ENCODE measurements around the gene USH1C. TPM values are rescaled to one million over a fixed set of nuclear protein-coding genes. Genes with fewer than 3 reads are reported as not detected.

USH1C gene
- total and polyA plus RNA-seq, 12 donors = 0.22 to 1.9 (median 0.97) TPM; not detected in 9

DNA sequence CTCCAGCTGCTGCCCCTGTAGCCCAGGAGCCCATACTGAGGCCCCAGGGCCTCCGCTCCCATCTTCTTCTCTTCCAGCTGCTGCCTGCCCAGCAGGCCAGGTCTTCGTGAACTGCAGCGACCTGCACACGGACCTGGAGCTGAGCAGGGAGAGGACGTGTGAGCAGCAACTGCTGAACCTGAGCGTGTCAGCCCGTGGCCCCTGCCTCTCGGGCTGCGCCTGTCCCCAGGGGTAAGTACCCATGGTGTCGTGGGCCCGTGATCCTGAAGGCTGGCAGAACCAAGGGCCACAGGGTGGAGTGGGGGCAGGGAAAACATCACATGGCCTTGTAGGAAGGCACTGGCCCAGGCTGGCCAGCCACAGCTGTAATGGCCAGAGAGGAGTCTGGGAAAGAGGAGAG, 34.1 kb upstream of the USH1C start:
- H3K27ac ChIP-seq = no peak overlapping the region
- peaks cover 0 to 3% (median 0%) of the 10 kb centered on the region in 7 donors for H3K27me3 ChIP-seq
- ATAC-seq (peak in 1 of 8 donors; percentile 13), DNase-seq (no peak)
- H3K4me1 ChIP-seq = no peaks in the 10 kb centered on the region
- 90 to 96% methylated on average over 11 of the region's 11 CpGs for WGBS, 2 donors
- peaks cover 0 to 9% (median 0%) of the 10 kb centered on the region in 11 donors for H3K9me3 ChIP-seq
- intact Hi-C loops (cut with DNase I) = no loop called here
- no peak for TF ChIP-seq CTCF (IDR thresholded peaks at IDR 0.05)
- no peaks in the 10 kb centered on the region for H3K36me3 ChIP-seq
- no peak overlapping the region for H3K4me3 ChIP-seq

DNA sequence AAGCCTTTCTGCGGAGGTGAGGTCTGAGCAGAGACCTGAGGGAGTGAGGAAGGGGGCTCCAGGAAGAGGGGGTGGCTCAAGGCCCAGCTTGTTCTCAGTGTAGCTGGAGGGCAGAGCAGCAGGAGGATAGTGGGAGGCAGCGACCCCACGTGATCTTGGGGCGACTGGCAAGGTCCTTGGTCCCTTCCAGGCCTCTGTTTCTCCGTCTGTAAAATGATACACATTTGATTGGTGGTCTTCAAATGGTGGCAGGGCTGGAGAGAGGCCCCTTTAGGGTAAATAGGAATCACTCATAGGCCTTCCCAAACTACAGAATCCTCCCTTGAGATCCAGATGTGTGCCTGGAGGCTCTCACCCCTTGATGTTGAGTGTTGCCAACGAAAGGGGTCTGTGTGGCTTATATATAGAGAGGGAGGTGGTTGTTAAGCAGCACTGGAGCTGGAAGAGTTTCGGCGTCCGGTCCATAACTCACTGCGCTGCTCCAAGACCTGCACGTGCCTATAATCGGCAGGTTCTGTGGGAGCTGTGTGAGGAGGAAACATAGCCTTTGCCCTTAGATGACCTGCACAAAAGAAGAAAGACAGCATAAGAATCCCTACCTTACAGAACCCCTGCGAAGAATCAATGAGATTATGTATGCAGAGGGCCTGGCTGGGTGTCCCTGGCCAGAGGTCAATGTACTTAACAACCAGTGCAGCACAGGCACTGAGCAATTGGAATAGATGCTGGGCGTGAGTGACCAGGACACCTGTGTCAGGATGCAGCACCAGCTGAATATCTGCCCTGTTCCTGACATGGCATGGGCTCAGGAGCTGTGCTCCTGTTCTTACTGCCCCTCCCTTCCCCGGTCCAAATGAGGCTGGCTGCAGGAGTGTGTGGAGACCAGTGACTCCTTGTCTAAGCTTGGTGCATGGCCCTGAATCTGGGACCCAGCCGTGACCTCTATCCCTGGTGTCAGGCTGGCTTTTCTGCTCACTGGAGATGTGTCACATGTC, 31.5 kb upstream of the USH1C start:
- no peak for TF ChIP-seq CTCF (IDR thresholded peaks at IDR 0.05)
- DNase-seq (no peak), ATAC-seq (no peak)
- H3K27ac ChIP-seq = no peak overlapping the region
- no peaks in the 10 kb centered on the region for H3K36me3 ChIP-seq
- WGBS, 2 donors = 85 to 91% methylated on average over 16 of the region's 16 CpGs
- intact Hi-C loops (cut with DNase I) = no loop called here
- H3K4me3 ChIP-seq = no peak overlapping the region
- H3K4me1 ChIP-seq = no peaks in the 10 kb centered on the region
- no peaks in the 10 kb centered on the region for H3K9me3 ChIP-seq
- peaks cover 0 to 3% (median 0%) of the 10 kb centered on the region in 7 donors for H3K27me3 ChIP-seq

GRCh38 chr11:17574141-17575091, 30.2 kb upstream of the USH1C start:
- ATAC-seq (no peak), DNase-seq (no peak)
- intact Hi-C loops (cut with DNase I) = no loop called here
- no peaks in the 10 kb centered on the region for H3K9me3 ChIP-seq
- H3K36me3 ChIP-seq = no peaks in the 10 kb centered on the region
- H3K4me3 ChIP-seq = no peak overlapping the region
- no peaks in the 10 kb centered on the region for H3K4me1 ChIP-seq
- H3K27me3 ChIP-seq = peaks cover 0 to 3% (median 0%) of the 10 kb centered on the region in 7 donors
- no peak for TF ChIP-seq CTCF (IDR thresholded peaks at IDR 0.05)
- 90 to 92% methylated on average over 9 of the region's 9 CpGs for whole genome bisulfite sequencing, 2 donors
- H3K27ac ChIP-seq = no peak overlapping the region

DNA sequence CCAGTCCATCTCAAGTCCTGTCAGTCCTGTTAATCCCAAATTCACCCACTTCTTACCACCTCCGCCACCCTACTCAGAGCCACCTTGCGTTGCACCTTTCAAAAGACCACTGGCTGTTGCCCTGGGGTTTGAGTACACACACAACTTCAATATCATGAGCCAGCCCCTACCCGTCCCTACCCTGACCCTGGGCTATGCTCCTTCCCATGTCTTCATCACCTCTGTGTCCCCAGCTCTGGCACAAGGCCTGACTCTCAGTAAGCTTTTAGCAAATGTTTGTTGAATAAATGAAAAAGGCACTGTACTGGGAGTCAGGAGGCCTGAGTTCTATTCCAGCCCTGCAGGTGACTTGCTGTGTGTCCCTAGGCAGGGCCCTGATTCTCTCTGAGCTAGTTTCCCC, 29.3 kb upstream of the USH1C start:
- 94% methylated on average over 3 of the region's 3 CpGs for WGBS, 2 donors
- H3K4me3 ChIP-seq = no peak overlapping the region
- no peaks in the 10 kb centered on the region for H3K36me3 ChIP-seq
- intact Hi-C loops (cut with DNase I) = no loop called here
- no peak for TF ChIP-seq CTCF (IDR thresholded peaks at IDR 0.05)
- ATAC-seq (no peak), DNase-seq (no peak)
- H3K27me3 ChIP-seq = peaks cover 0 to 3% (median 0%) of the 10 kb centered on the region in 7 donors
- no peaks in the 10 kb centered on the region for H3K9me3 ChIP-seq
- H3K4me1 ChIP-seq = no peaks in the 10 kb centered on the region
- H3K27ac ChIP-seq = no peak overlapping the region
